Hair follicle dermal papilla cell (primary cell): ENCODE results near the gene HCRTR2. TPM values are rescaled to one million over a fixed set of nuclear protein-coding genes. Genes with fewer than 3 reads are reported as not detected.

Experiments
- total RNA-seq: library from RNA; depleted of rRNA; stranded (reverse); fragments of >200 nt; gene quantifications from 2 replicates; pipeline ENCODE4 v1.2.3, GENCODE V29; 2012

The HCRTR2 gene
- total RNA-seq, result not detected in 2 replicates

GRCh38 chr6:55174211-55175026 lies at the start of gene HCRTR2:
HCRTR2 (plus strand) TSS chr6:55174515; CDS start chr6:55174588, 73 bp downstream.

GRCh38 chr6:55327169-55327568 lies 152.9 kb downstream of the HCRTR2 start, which contains the start of gene GFRAL:
GFRAL (plus strand) TSS chr6:55327469; CDS start chr6:55327555, 86 bp downstream.

Other genes with a start within 250 kb of the HCRTR2 start
- not detected in 2 replicates for gene GFRAL, start 153.0 kb downstream of the HCRTR2 start, total RNA-seq